K562 (cell line): ENCODE data around the gene DIPK1A. TPM values are rescaled to one million over a fixed set of nuclear protein-coding genes. Genes with fewer than 3 reads are reported as not detected.

ENCODE experiments used
- ATAC-seq: fragments of 200-7000 bp; cut with Tn5 transposase; 3 replicates; pipeline ENCODE4 v1.9.1; 2020; ENCODE audit warnings: moderate library complexity
- BruUV-seq: library from RNA; stranded (reverse); fragments of 400-500 nt; replicated peaks from 2 replicates; lab custom pipeline; 2021; lab: Mats Ljungman, UMichigan
- CTCF ChIA-PET: fragments of 300-600 bp; formaldehyde crosslinking; extraction: SDS; loops from one replicate; lab custom pipeline; 2021; ENCODE audit warnings: low intra/inter-chr PET ratio; lab: Yijun Ruan, JAX
- POLR2A ChIA-PET: fragments of 300-600, 350-650 bp; sonication (Branson Sonifier 250); formaldehyde crosslinking; extraction: SDS; loops from one replicate; lab custom pipeline; 2021; ENCODE audit warnings: antibody characterized with exemption, inconsistent platforms; lab: Yijun Ruan, JAX
- DNase-seq, 4 experiments: peaks; one replicate each; pipeline versions ENCODE4 v3.0.0 to v3.0.0-alpha.2; 2011 to 2018; ENCODE audit warnings: low spot score in 3 of 4, mixed read lengths in 3 of 4; ENCODE audit errors: extremely low read depth in 1 of 4
- FAIRE-seq: peaks from 2 replicates; lab custom pipeline; 2011; peaks lifted over from hg19 to GRCh38; lab: Jason Lieb, UNC
- H2AFZ ChIP-seq: 2 replicates; pipeline ENCODE4 v1.6.0; 2011; ENCODE audit warnings: low read depth, low read length, control low read depth, inconsistent platforms
- H3K27ac ChIP-seq: fragments of 200-600 bp; 3 replicates; pipeline ENCODE4 v1.8.0; 2011; ENCODE audit warnings: low read depth, mild to moderate bottlenecking, control low read depth, inconsistent platforms, low read length, moderate library complexity, mixed read lengths; ENCODE audit errors: extremely low read depth
- H3K27me3 ChIP-seq, 2 experiments: fragments of 300-600 bp in 1 of 2; 2 replicates in 1 of 2; 3 replicates in 1 of 2; pipeline versions ENCODE4 v1.6.0 to v1.8.0; 2011; ENCODE audit warnings: inconsistent platforms in 2 of 2, low read length in 2 of 2, mild to moderate bottlenecking in 1 of 2, mixed read lengths in 1 of 2, moderate library complexity in 1 of 2; ENCODE audit not compliant: control insufficient read depth in 2 of 2, insufficient read depth in 2 of 2
- H3K36me3 ChIP-seq: fragments of 300-600 bp; 3 replicates; pipeline ENCODE4 v1.8.0; 2011; ENCODE audit warnings: mild to moderate bottlenecking, low read length, inconsistent platforms; ENCODE audit not compliant: control insufficient read depth, insufficient read depth
- H3K4me1 ChIP-seq, 2 experiments: fragments of 200-600 bp in 1 of 2; replicated peaks in 1 of 2; 2 replicates in 1 of 2; 3 replicates in 1 of 2; pipeline versions ENCODE4 v1.5.1 to v1.8.0; 2011; ENCODE audit warnings: inconsistent platforms in 2 of 2, low read length in 2 of 2, mild to moderate bottlenecking in 1 of 2, mixed read lengths in 1 of 2, moderate library complexity in 1 of 2; ENCODE audit not compliant: control insufficient read depth in 2 of 2, insufficient read depth in 2 of 2
- H3K4me2 ChIP-seq: 2 replicates; pipeline ENCODE4 v1.6.1; 2011; ENCODE audit warnings: low read length, control low read depth, inconsistent platforms, mixed read lengths; ENCODE audit not compliant: insufficient read depth
- H3K4me3 ChIP-seq: fragments of 200-600 bp; sonication (generic), shearing (Covaris generic); 2 replicates; pipeline ENCODE4 v1.5.1; 2016; ENCODE audit warnings: control low read depth, inconsistent platforms
- H3K79me2 ChIP-seq: fragments of 200-600 bp; 3 replicates; pipeline ENCODE4 v1.8.0; 2011; ENCODE audit warnings: low read length, inconsistent platforms; ENCODE audit not compliant: control insufficient read depth, insufficient read depth
- H3K9ac ChIP-seq, 2 experiments: 2 replicates each; pipeline versions ENCODE4 v1.6.0 to v1.6.1; 2011; ENCODE audit warnings: low read depth in 2 of 2, low read length in 2 of 2, control low read depth in 1 of 2, inconsistent platforms in 1 of 2, mild to moderate bottlenecking in 1 of 2, mixed read lengths in 1 of 2; ENCODE audit not compliant: insufficient read depth in 1 of 2
- H3K9me1 ChIP-seq: one replicate; pipeline ENCODE4 v1.6.0; 2011; ENCODE audit warnings: inconsistent platforms, mild to moderate bottlenecking, low read length, moderate library complexity; ENCODE audit not compliant: control insufficient read depth, insufficient read depth
- H3K9me3 ChIP-seq: replicated peaks from 2 replicates; pipeline ENCODE4 v1.5.1; 2011; ENCODE audit warnings: low read depth, low read length, inconsistent platforms; ENCODE audit not compliant: control insufficient read depth, insufficient read depth
- H4K20me1 ChIP-seq: replicated peaks from 2 replicates; pipeline ENCODE4 v1.6.1; 2011; ENCODE audit warnings: low read length, inconsistent platforms, mixed read lengths; ENCODE audit not compliant: control insufficient read depth, insufficient read depth
- JUND ChIP-seq, 2 experiments: IDR thresholded peaks; 2 replicates in 1 of 2; 3 replicates in 1 of 2; pipeline ENCODE4 v1.6.1; 2011; ENCODE audit warnings: borderline replicate concordance in 2 of 2, low read depth in 2 of 2, low read length in 2 of 2, improper control_type of control experiment in 1 of 2, missing biosample characterization in 1 of 2, missing genetic modification characterization in 1 of 2, missing genetic modification reagents in 1 of 2
- KAT8 ChIP-seq: fragments of 450-650 bp; IDR thresholded peaks from 2 replicates; pipeline ENCODE4 v1.6.1; 2016; ENCODE audit warnings: low read depth, mild to moderate bottlenecking
- NR0B1 ChIP-seq: fragments of 450-650 bp; IDR thresholded peaks from one replicate; pipeline ENCODE4 v1.6.1; 2018; ENCODE audit warnings: mild to moderate bottlenecking, moderate library complexity; ENCODE audit not compliant: partially characterized antibody
- PKNOX1 ChIP-seq: fragments of 450-650 bp; IDR thresholded peaks from 2 replicates; pipeline ENCODE4 v1.6.1; 2016
- SMARCA5 ChIP-seq: fragments of 450-650 bp; IDR thresholded peaks from 2 replicates; pipeline ENCODE4 v1.6.1; 2016
- TEAD1 ChIP-seq, 2 experiments: fragments of 450-650 bp in 1 of 2; sonication (generic) in 1 of 2; formaldehyde crosslinking; IDR thresholded peaks; 2 replicates each; pipeline versions ENCODE4 v1.4.0 to v1.8.0; 2020 to 2022; ENCODE audit warnings: mild to moderate bottlenecking in 2 of 2, missing genetic modification reagents in 1 of 2
- TEAD4 ChIP-seq, 2 experiments: sonication (generic) in 1 of 2; formaldehyde crosslinking in 1 of 2; IDR thresholded peaks; 2 replicates each; pipeline versions ENCODE4 v1.6.1 to v1.8.0; 2012 to 2022; ENCODE audit warnings: borderline replicate concordance in 1 of 2, inconsistent platforms in 1 of 2, low read length in 1 of 2, mild to moderate bottlenecking in 1 of 2, missing genetic modification reagents in 1 of 2
- WGBS: fragments of 100-300 bp; shearing (Covaris generic); methylation state at CpG from one replicate; pipeline ENCODE4 v1.1.6; 2016; ENCODE audit warnings: low coverage, mixed read lengths; ENCODE audit not compliant: insufficient coverage; ENCODE audit errors: missing lambda C conversion rate; 5-methylcytosine and 5-hydroxymethylcytosine counted together
- in situ Hi-C: fragments of 300-500 bp; cut with MboI; formaldehyde crosslinking; loops from 4 replicates; pipeline ENCODE4 v1.15.0; 2018; ENCODE audit warnings: inconsistent platforms, mixed read lengths
- intact Hi-C: fragments of 100-400 bp; cut with micrococcal nuclease; formaldehyde crosslinking; loops from 2 replicates; pipeline ENCODE4 v1.14.2; 2022
- polyA plus RNA-seq, 8 experiments: library from polyadenylated mRNA; depleted of rRNA in 4 of 8; stranded (reverse) in 5 of 8; unstranded in 3 of 8; fragments of >200 nt; fragmentation: Nextera tagmentation in 2 of 8; fragmentation: Illumina TruSeq in 1 of 8; extraction: Ambion mirVana in 2 of 8; extraction: Trizol in 1 of 8; gene quantifications; 2 replicates each; pipeline versions ENCODE4 v1.2.1 to v1.2.3, GENCODE V29; 2011 to 2014; ENCODE audit warnings: inconsistent platforms in 1 of 8, missing spikeins in 1 of 8
- total RNA-seq, 7 experiments: library from RNA; depleted of rRNA in 6 of 7; stranded (reverse); fragments of >200 nt in 6 of 7; fragmentation: Illumina TruSeq in 2 of 7; extraction: Trizol in 2 of 7; gene quantifications; 2 replicates each; pipeline versions ENCODE4 v1.2.1 to v1.2.3, GENCODE V29; 2011 to 2021; ENCODE audit warnings: low replicate concordance in 1 of 7
- TF ChIP-seq, protein P1 (sequence below), 2 experiments: fragments of 450-650 bp in 1 of 2; sonication (generic) in 1 of 2; formaldehyde crosslinking in 1 of 2; IDR thresholded peaks in 1 of 2; conservative IDR thresholded peaks in 1 of 2; 2 replicates each; pipeline versions ENCODE4 v1.6.1 to v1.8.1; 2016 to 2023; ENCODE audit warnings: mild to moderate bottlenecking in 2 of 2, moderate library complexity in 2 of 2, inconsistent platforms in 1 of 2, missing genetic modification reagents in 1 of 2
- TF ChIP-seq, protein P2 (sequence below): sonication (generic); formaldehyde crosslinking; IDR thresholded peaks from 2 replicates; pipeline ENCODE4 v1.8.0; 2022; ENCODE audit warnings: missing genetic modification reagents, mild to moderate bottlenecking, moderate library complexity, borderline replicate concordance

DIPK1A gene
- total and polyA plus RNA-seq, 9 of the 15 experiments (the other 6 are each of a cell fraction or from before 2014, with no cell fraction given), result 0.54 to 2.5 (median 1.3) TPM

DNA sequence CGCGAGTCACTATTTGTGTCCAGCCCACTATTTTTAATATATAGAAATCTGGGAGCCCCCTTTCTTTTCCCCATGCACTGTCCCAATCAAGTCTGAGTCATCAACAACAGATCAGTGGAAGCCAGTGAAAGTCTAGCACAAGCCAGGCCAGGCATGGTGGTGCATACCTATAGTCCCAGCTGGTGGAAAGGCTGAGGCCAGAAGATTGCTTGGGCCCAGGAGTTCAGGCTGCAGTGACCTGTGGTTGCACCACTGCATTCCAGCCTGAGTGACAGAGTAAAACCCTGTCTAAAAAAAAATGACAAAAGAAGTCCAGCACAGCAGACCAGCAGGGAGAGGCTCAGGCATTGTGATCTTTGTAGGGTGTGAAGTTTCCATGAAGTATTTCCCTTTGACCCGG lies 138.4 kb downstream of the DIPK1A start:
- ATAC-seq, result peak; percentile 68
- BruUV-seq, result no TSS peak
- TF ChIP-seq, protein P1, sequence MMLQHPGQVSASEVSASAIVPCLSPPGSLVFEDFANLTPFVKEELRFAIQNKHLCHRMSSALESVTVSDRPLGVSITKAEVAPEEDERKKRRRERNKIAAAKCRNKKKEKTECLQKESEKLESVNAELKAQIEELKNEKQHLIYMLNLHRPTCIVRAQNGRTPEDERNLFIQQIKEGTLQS (IDR thresholded peaks at IDR 0.05), result peak; percentile 21; the same call in 1 of the 2 replicates
- TF ChIP-seq, protein P1 (CRISPR knock-in tag; conservative IDR thresholded peaks at IDR 0.05), result no peak
- TF ChIP-seq TEAD4 (IDR thresholded peaks at IDR 0.05; ENCODE audit: low read length), result no peak; the same call in 1 of the 2 replicates
- peak; percentile 28; the same call in 1 of the 2 replicates for TF ChIP-seq TEAD4 (CRISPR knock-in tag; IDR thresholded peaks at IDR 0.05; ENCODE audit: borderline replicate concordance)
- TF ChIP-seq, protein P2, sequence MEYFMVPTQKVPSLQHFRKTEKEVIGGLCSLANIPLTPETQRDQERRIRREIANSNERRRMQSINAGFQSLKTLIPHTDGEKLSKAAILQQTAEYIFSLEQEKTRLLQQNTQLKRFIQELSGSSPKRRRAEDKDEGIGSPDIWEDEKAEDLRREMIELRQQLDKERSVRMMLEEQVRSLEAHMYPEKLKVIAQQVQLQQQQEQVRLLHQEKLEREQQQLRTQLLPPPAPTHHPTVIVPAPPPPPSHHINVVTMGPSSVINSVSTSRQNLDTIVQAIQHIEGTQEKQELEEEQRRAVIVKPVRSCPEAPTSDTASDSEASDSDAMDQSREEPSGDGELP (CRISPR knock-in tag), result peak; percentile 49; the same call in 1 of the 2 replicates
- TF ChIP-seq TEAD1 (CRISPR knock-in tag; IDR thresholded peaks at IDR 0.05), result peak in 1 of 2 experiments; percentile 85; a peak in 2 of 4 replicates
- no peak for TF ChIP-seq NR0B1
- TF ChIP-seq SMARCA5, result no peak
- TF ChIP-seq KAT8, result no peak
- peak; percentile 47 for TF ChIP-seq PKNOX1
- TF ChIP-seq JUND (IDR thresholded peaks at IDR 0.05; ENCODE audit: borderline replicate concordance, low read depth, low read length), result 0 out of 2 replicates have a peak, but pooled peaks have one; percentile 4
- TF ChIP-seq JUND (tag; IDR thresholded peaks at IDR 0.05; ENCODE audit: borderline replicate concordance, low read depth, low read length), result no peak
- TF ChIP-seq, all 486 proteins: peak for 6

More for the DNA sequence above, 138.4 kb downstream of the DIPK1A start:
- H4K20me1 ChIP-seq, result no peaks in the 10 kb centered on the region
- no peaks in the 10 kb centered on the region for H3K4me1 ChIP-seq
- ChIA-PET CTCF (no interaction called here), POLR2A (interaction anchor here (3.4 kb wide), 1 partner anchor 9 kb away, joined by 12 read pairs; the partner anchor contains the start of gene RPL5)
- H2AFZ ChIP-seq, result peak overlapping the region; percentile 14; the same call in 1 of the 2 replicates
- H3K27me3 ChIP-seq, result no peaks in the 10 kb centered on the region
- H3K9ac ChIP-seq, result no peak overlapping the region
- no peaks in the 10 kb centered on the region for H3K79me2 ChIP-seq
- H3K4me3 ChIP-seq, result no peak overlapping the region
- intact Hi-C loops, result no loop called here
- FAIRE-seq (peak; percentile 6), DNase-seq (peak in 1 of 4 experiments; percentile 30)
- no peak overlapping the region for H3K27ac ChIP-seq
- no peaks in the 10 kb centered on the region for H3K9me1 ChIP-seq
- H3K9me3 ChIP-seq, result no peaks in the 10 kb centered on the region
- H3K4me2 ChIP-seq, result no peak overlapping the region
- WGBS, result 52% methylated on average over 3 of the region's 3 CpGs
- H3K36me3 ChIP-seq, result no peaks in the 10 kb centered on the region
- in situ Hi-C loops, result no loop called here
